ENCODE data around the gene URI1.

URI1 gene

GRCh38 chr19:30056580-30056979 is 114.5 kb downstream of the URI1 start:
- POLR2A ChIA-PET = no interaction called here
- TF ChIP-seq CTCF (IDR thresholded peaks at IDR 0.05; ENCODE audit: insufficient read depth, low read length, missing control alignments) = no peak
- DNase-seq (ENCODE audit: low read depth, low spot score) = no peak
- CTCF ChIA-PET = no interaction called here
- no peak overlapping the region for H3K4me3 ChIP-seq (ENCODE audit: low read depth, low read length)

- no peak for TF ChIP-seq CTCF (IDR thresholded peaks at IDR 0.05; ENCODE audit: insufficient read depth, low read length, missing control alignments)
- no peak overlapping the region for H3K4me3 ChIP-seq (ENCODE audit: low read depth, low read length)
- ChIA-PET CTCF (no interaction called here), POLR2A (no interaction called here)
- no peak for DNase-seq (ENCODE audit: low read depth, low spot score)
Measured at GRCh38 chr19:30059741-30060457, 117.9 kb downstream of the URI1 start.

- DNase-seq (ENCODE audit: low read depth, low spot score) = no peak
- TF ChIP-seq CTCF (IDR thresholded peaks at IDR 0.05; ENCODE audit: insufficient read depth, low read length, missing control alignments) = no peak
- ChIA-PET POLR2A (no interaction called here), CTCF (no interaction called here)
- H3K4me3 ChIP-seq (ENCODE audit: low read depth, low read length) = no peak overlapping the region
Measured at GRCh38 chr19:30060531-30061222, 118.6 kb downstream of the URI1 start.

GRCh38 chr19:30061223-30062064 is 119.4 kb downstream of the URI1 start:
- H3K4me3 ChIP-seq (ENCODE audit: low read depth, low read length) = no peak overlapping the region
- ChIA-PET CTCF (no interaction called here), POLR2A (no interaction called here)
- DNase-seq (ENCODE audit: low read depth, low spot score) = no peak
- no peak for TF ChIP-seq CTCF (IDR thresholded peaks at IDR 0.05; ENCODE audit: insufficient read depth, low read length, missing control alignments)

- no peak overlapping the region for H3K4me3 ChIP-seq (ENCODE audit: low read depth, low read length)
- POLR2A ChIA-PET = no interaction called here
- no peak for TF ChIP-seq CTCF (IDR thresholded peaks at IDR 0.05; ENCODE audit: insufficient read depth, low read length, missing control alignments)
- no peak for DNase-seq (ENCODE audit: low read depth, low spot score)
- CTCF ChIA-PET = no interaction called here
Measured at GRCh38 chr19:30062065-30062906, 120.2 kb downstream of the URI1 start.

All from AG04449 (cell line).